ENCODE results near the gene C2orf74.
A peak's percentile ranks its signal among the peaks of the same experiment; 100 is the strongest.
"Not testable (repeated sequence)": the region's sequence is repeated elsewhere in the genome, so short reads cannot be mapped to it uniquely, and the experiment has no call there.

The C2orf74 gene

GRCh38 chr2:61149074-61149473 lies 12.9 kb upstream of the C2orf74 start:
- H3K4me3 ChIP-seq (ENCODE audit: low read length), result no peak overlapping the region
- no peak for DNase-seq (ENCODE audit: low read depth)
- TF ChIP-seq, protein P1, sequence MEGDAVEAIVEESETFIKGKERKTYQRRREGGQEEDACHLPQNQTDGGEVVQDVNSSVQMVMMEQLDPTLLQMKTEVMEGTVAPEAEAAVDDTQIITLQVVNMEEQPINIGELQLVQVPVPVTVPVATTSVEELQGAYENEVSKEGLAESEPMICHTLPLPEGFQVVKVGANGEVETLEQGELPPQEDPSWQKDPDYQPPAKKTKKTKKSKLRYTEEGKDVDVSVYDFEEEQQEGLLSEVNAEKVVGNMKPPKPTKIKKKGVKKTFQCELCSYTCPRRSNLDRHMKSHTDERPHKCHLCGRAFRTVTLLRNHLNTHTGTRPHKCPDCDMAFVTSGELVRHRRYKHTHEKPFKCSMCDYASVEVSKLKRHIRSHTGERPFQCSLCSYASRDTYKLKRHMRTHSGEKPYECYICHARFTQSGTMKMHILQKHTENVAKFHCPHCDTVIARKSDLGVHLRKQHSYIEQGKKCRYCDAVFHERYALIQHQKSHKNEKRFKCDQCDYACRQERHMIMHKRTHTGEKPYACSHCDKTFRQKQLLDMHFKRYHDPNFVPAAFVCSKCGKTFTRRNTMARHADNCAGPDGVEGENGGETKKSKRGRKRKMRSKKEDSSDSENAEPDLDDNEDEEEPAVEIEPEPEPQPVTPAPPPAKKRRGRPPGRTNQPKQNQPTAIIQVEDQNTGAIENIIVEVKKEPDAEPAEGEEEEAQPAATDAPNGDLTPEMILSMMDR (IDR thresholded peaks at IDR 0.05; ENCODE audit: insufficient read depth, low read depth, low read length, missing control alignments), result no peak

DNA sequence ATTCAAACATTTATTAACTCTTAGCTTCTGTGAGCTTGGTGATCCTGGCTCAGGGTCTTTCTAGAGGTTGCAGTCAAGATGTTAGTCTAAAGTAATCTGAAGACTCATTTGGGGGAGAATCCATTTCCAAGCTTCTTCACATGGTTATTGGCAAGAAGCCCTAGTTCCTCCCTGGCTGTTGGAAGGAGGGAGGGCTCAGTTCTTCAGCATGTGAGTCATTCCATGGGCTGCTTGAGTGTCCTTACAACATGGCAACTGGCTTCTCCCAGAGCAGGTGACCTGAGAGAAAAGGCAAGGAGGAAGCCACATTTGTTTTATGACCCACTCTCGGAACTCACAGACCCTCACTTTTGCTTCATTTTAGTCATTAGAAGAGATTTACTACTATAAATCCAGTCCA lies 10.6 kb upstream of the C2orf74 start:
- TF ChIP-seq, protein P1 (IDR thresholded peaks at IDR 0.05; ENCODE audit: insufficient read depth, low read depth, low read length, missing control alignments), result no peak
- no peak overlapping the region for H3K4me3 ChIP-seq (ENCODE audit: low read length)
- peak; percentile 41 for DNase-seq (ENCODE audit: low read depth)

GRCh38 chr2:61157371-61158003 lies 4.5 kb upstream of the C2orf74 start:
- no peak for DNase-seq (ENCODE audit: low read depth)
- no peak overlapping the region for H3K4me3 ChIP-seq (ENCODE audit: low read length)
- TF ChIP-seq, protein P1 (IDR thresholded peaks at IDR 0.05; ENCODE audit: insufficient read depth, low read depth, low read length, missing control alignments), result no peak

DNA sequence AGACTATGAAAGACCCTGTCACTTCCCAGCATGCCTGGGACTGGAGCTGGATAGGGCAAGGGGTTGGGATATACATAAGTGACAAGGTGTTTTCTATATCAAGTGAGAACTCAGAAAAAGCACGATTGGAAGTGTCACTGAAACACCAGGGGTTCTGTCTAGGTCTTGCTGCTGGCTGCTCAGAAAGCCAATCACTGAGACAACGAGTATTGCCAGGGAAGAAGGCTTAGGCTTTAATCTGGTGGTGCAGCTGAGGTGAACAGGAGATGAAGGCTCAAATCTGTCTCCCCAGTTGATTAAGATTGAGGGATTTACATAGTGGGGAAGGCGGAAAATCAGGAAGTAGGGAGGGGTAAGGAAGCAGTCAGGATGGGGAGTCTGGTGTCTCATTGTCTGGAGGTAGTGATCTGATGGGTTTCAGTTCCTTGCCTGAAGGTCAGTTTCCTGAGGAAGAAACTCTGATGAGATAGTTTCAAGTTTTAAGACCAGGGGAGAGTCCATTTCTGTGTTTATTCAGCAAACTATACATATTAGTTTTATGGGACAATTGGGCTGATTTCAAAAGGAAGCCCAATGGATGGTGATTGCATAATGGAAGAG lies 3.5 kb upstream of the C2orf74 start:
- TF ChIP-seq, protein P1 (IDR thresholded peaks at IDR 0.05; ENCODE audit: insufficient read depth, low read depth, low read length, missing control alignments), result no peak
- DNase-seq (ENCODE audit: low read depth), result no peak
- H3K4me3 ChIP-seq (ENCODE audit: low read length), result no peak overlapping the region

DNA sequence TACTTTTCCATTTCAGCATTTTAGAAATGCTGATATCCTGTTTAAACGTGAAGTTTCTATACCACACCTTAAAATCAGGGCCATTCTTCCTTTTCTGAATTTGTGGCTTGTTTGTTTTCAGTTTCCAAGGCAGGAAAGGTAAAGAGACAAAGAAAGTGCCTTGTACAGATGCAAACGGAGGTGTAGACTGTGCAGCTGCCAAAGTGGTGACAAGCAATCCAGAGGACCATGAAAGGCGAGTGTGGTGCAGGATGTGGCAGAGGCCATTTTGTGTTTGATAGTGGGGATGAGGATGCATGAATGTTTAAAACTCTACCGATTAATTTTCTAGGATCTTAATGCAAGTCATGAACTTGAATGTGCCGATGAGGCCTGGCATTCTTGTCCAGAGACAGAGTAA lies 733 bp downstream of the C2orf74 start:
- DNase-seq (ENCODE audit: low read depth), result no peak
- TF ChIP-seq, protein P1 (IDR thresholded peaks at IDR 0.05; ENCODE audit: insufficient read depth, low read depth, low read length, missing control alignments), result no peak

GRCh38 chr2:61165082-61165481 lies 3.1 kb downstream of the C2orf74 start:
- not testable (repeated sequence) for H3K4me3 ChIP-seq (ENCODE audit: low read length); DNase-seq (ENCODE audit: low read depth)

More for the DNA sequence above, 733 bp downstream of the C2orf74 start:
- H3K4me3 ChIP-seq (ENCODE audit: low read length), result no peak overlapping the region

- DNase-seq (ENCODE audit: low read depth), result no peak
- TF ChIP-seq, protein P1 (IDR thresholded peaks at IDR 0.05; ENCODE audit: insufficient read depth, low read depth, low read length, missing control alignments), result no peak
- H3K4me3 ChIP-seq (ENCODE audit: low read length), result no peak overlapping the region
These were observed 4.0 kb downstream of the C2orf74 start for GRCh38 chr2:61165946-61166345.
